Measurements from ENCODE around the gene POU4F3. TPM values are rescaled to one million over a fixed set of nuclear protein-coding genes. Genes with fewer than 3 reads are reported as not detected.

The POU4F3 gene
- total and polyA plus RNA-seq, 2 of the 8 experiments (the other 6 are each of a cell fraction or from before 2014, with no cell fraction given), result 0.09 TPM; not detected in 1

- Histone ChIP-seq H3K56ac (replicated peaks; ENCODE audit: insufficient read length, low read depth, low read length) (no peak overlapping the region), H4K5ac (ENCODE audit: insufficient read length, low read depth, low read length) (no peak overlapping the region), H2BK20ac (ENCODE audit: low read length) (no peak overlapping the region), H2AK5ac (ENCODE audit: low read depth, low read length) (no peak overlapping the region), H2BK12ac (ENCODE audit: low read depth, low read length) (no peak overlapping the region), H3K14ac (ENCODE audit: insufficient read length) (no peak overlapping the region), H3K9ac (replicated peaks in 1 of 4; ENCODE audit: extremely low read depth in 1 of 4, low read depth in 3 of 4, low read length in 3 of 4) (no peak overlapping the region), H3K4me1 (replicated peaks in 1 of 4; ENCODE audit: control insufficient read depth in 3 of 4, insufficient read depth in 4 of 4, low read length in 3 of 4) (no peaks in the 10 kb centered on the region), H3K9me3 (ENCODE audit: insufficient read depth in 2 of 2, low read depth in 1 of 2, low read length in 1 of 2) (no peaks in the 10 kb centered on the region), H4K20me1 (replicated peaks in 1 of 2; ENCODE audit: control insufficient read depth in 1 of 2, insufficient read depth in 2 of 2, low read length in 2 of 2) (no peaks in the 10 kb centered on the region), H2BK15ac (ENCODE audit: low read length) (no peak overlapping the region), H3K36me3 (ENCODE audit: control insufficient read depth in 2 of 4, insufficient read depth in 4 of 4, low read length in 3 of 4) (no peaks in the 10 kb centered on the region), H4K91ac (replicated peaks; ENCODE audit: insufficient read length, low read length) (no peak overlapping the region), H2BK120ac (replicated peaks; ENCODE audit: low read depth, low read length) (no peak overlapping the region), H3K18ac (ENCODE audit: extremely low read depth, low read length) (no peak overlapping the region), H4K8ac (ENCODE audit: extremely low read depth, insufficient read depth, low read length) (no peak overlapping the region), H2AFZ (ENCODE audit: low read length) (no peak overlapping the region), H3K23me2 (ENCODE audit: low read depth, low read length) (no peaks in the 10 kb centered on the region), H3K79me2 (ENCODE audit: control insufficient read depth in 1 of 2, insufficient read depth in 2 of 2, low read length in 2 of 2) (no peaks in the 10 kb centered on the region), H3K27ac (ENCODE audit: low read depth, low read length) (no peak overlapping the region), H3K4ac (replicated peaks; ENCODE audit: insufficient read length, low read depth, low read length) (no peak overlapping the region), H2BK5ac (ENCODE audit: low read depth, low read length) (no peak overlapping the region), H3K23ac (ENCODE audit: insufficient read length) (no peak overlapping the region), H3K79me1 (ENCODE audit: low read depth, low read length) (no peaks in the 10 kb centered on the region), H3K27me3 (replicated peaks in 1 of 4; ENCODE audit: control insufficient read depth in 3 of 4, extremely low read depth in 1 of 4, insufficient read depth in 3 of 4, low read length in 3 of 4) (no peaks in the 10 kb centered on the region), H3K4me2 (ENCODE audit: insufficient read depth in 1 of 2, low read depth in 2 of 2, low read length in 2 of 2) (no peak overlapping the region), H3K4me3 (ENCODE audit: extremely low read depth in 1 of 4, insufficient read depth in 2 of 4, low read depth in 3 of 4, low read length in 4 of 4) (no peak overlapping the region)
- FAIRE-seq (no peak), DNase-seq (ENCODE audit: low read depth in 1 of 2, low spot score in 2 of 2) (no peak)
- POLR2A ChIA-PET (ENCODE audit: partially characterized antibody), result no interaction called here
- CTCF ChIA-PET (ENCODE audit: partially characterized antibody), result interaction anchor here (0.6 to 2.7 kb wide), 7 partner anchors 9 to 126 kb away, joined by 3 to 11 read pairs (median 4); no protein-coding TSS in a partner anchor
- WGBS, 2 experiments (ENCODE audit: extremely low coverage in 1 of 2, insufficient coverage in 1 of 2, insufficient read length in 1 of 2, insufficient replicate concordance in 2 of 2, low coverage in 1 of 2, low lambda C conversion rate in 2 of 2, missing lambda C conversion rate in 1 of 2), result 85% methylated on average over 2 of the region's 2 CpGs; no CpG with 5 or more reads in 1 of the 2 experiments
- TF ChIP-seq TEAD4 (IDR thresholded peaks at IDR 0.05; ENCODE audit: low read depth, low read length) (no peak), CEBPB (IDR thresholded peaks at IDR 0.05; ENCODE audit: low read depth, low read length) (no peak), SP4 (IDR thresholded peaks at IDR 0.05; ENCODE audit: low read length) (no peak), EP300 (IDR thresholded peaks at IDR 0.05; ENCODE audit: borderline replicate concordance in 1 of 2, low read depth in 2 of 2, low read length in 2 of 2) (no peak), POU5F1 (IDR thresholded peaks at IDR 0.05; ENCODE audit: low read depth, low read length) (no peak), EZH2 (IDR thresholded peaks at IDR 0.05; ENCODE audit: low read depth, low read length, severe bottlenecking) (no peak), ASH2L (IDR thresholded peaks at IDR 0.05; ENCODE audit: low read length) (no peak), ATF3 (IDR thresholded peaks at IDR 0.05; ENCODE audit: insufficient read depth, low read depth, low read length) (no peak), YY1 (IDR thresholded peaks at IDR 0.05; ENCODE audit: low read depth, low read length) (no peak), SIN3A (conservative IDR thresholded peaks at IDR 0.05 in 1 of 2, IDR thresholded peaks at IDR 0.05 in 1 of 2; ENCODE audit: low read depth in 1 of 2, low read length in 2 of 2) (no peak), BACH1 (IDR thresholded peaks at IDR 0.05; ENCODE audit: low read length) (no peak), CHD2 (IDR thresholded peaks at IDR 0.05; ENCODE audit: low read length) (no peak), TAF7 (optimal IDR thresholded peaks at IDR 0.05; ENCODE audit: borderline replicate concordance, low read depth, low read length) (no peak), CREB1 (IDR thresholded peaks at IDR 0.05) (no peak), BCL11A (IDR thresholded peaks at IDR 0.05; ENCODE audit: low read depth in 2 of 2, low read length in 2 of 2) (no peak)
These were observed 37.0 kb upstream of the POU4F3 start for GRCh38 chr5:146301626-146302025.

All from H1 (cell line).